Gastrocnemius medialis (tissue), 4 donors: ENCODE measurements around the gene UBALD2.

Experiments used
- POLR2A ChIP-seq, 2 donors: fragments of 450-650 bp; IDR thresholded peaks; one replicate each; pipeline ENCODE4 v1.6.1; 2017; ENCODE audit warnings: antibody characterized with exemption in 2 of 2, mild to moderate bottlenecking in 2 of 2, moderate library complexity in 2 of 2
- TF ChIP-seq, protein P1 (sequence below), 5 experiments: fragments of 450-650 bp in 3 of 5; fragments of 200-600 bp in 2 of 5; sonication (generic) in 2 of 5; IDR thresholded peaks in 4 of 5; conservative IDR thresholded peaks in 1 of 5; 1 replicate in 4 of 5; 2 replicates in 1 of 5; pipeline ENCODE4 v1.5.1; 2016 to 2019; ENCODE audit warnings: antibody characterized with exemption in 5 of 5, mild to moderate bottlenecking in 3 of 5, moderate library complexity in 3 of 5

- TF ChIP-seq, protein P1, sequence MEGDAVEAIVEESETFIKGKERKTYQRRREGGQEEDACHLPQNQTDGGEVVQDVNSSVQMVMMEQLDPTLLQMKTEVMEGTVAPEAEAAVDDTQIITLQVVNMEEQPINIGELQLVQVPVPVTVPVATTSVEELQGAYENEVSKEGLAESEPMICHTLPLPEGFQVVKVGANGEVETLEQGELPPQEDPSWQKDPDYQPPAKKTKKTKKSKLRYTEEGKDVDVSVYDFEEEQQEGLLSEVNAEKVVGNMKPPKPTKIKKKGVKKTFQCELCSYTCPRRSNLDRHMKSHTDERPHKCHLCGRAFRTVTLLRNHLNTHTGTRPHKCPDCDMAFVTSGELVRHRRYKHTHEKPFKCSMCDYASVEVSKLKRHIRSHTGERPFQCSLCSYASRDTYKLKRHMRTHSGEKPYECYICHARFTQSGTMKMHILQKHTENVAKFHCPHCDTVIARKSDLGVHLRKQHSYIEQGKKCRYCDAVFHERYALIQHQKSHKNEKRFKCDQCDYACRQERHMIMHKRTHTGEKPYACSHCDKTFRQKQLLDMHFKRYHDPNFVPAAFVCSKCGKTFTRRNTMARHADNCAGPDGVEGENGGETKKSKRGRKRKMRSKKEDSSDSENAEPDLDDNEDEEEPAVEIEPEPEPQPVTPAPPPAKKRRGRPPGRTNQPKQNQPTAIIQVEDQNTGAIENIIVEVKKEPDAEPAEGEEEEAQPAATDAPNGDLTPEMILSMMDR (IDR thresholded peaks at IDR 0.05 in 4 of 5, conservative IDR thresholded peaks at IDR 0.05 in 1 of 5) = no peak
- no peak for TF ChIP-seq POLR2A (IDR thresholded peaks at IDR 0.05)
Measured at GRCh38 chr17:76309461-76309860, 44.3 kb downstream of the UBALD2 start.
